HepG2 (cell line): ENCODE data around the gene CTCF. TPM values are rescaled to one million over a fixed set of nuclear protein-coding genes. Genes with fewer than 3 reads are reported as not detected.

ENCODE experiments used
- ATAC-seq: fragments of 200-7000 bp; cut with Tn5 transposase; 3 replicates; pipeline ENCODE4 v1.9.1; 2020; ENCODE audit warnings: mild to moderate bottlenecking, moderate library complexity
- BruUV-seq: library from RNA; stranded (reverse); fragments of 400-500 nt; replicated peaks from 2 replicates; lab custom pipeline; 2021; lab: Mats Ljungman, UMichigan
- CTCF ChIA-PET: fragments of 300-600 bp; formaldehyde crosslinking; extraction: SDS; loops from one replicate; lab custom pipeline; 2021; ENCODE audit warnings: low total read pairs, inconsistent platforms, low intra/inter-chr PET ratio; lab: Yijun Ruan, JAX
- POLR2A ChIA-PET: fragments of 350-600 bp; sonication (Branson Sonifier 250); formaldehyde crosslinking; loops from one replicate; lab custom pipeline; 2020; ENCODE audit warnings: antibody characterized with exemption, inconsistent platforms; lab: Yijun Ruan, JAX
- DNase-seq: peaks from one replicate; pipeline ENCODE4 v3.0.0-alpha.2; 2015; ENCODE audit warnings: low spot score
- FAIRE-seq: peaks from 3 replicates; lab custom pipeline; 2011; peaks lifted over from hg19 to GRCh38; lab: Jason Lieb, UNC
- H2AFZ ChIP-seq: one replicate; pipeline ENCODE4 v1.6.1; 2011; ENCODE audit warnings: low read length, inconsistent platforms
- H3K27ac ChIP-seq: fragments of 300-600 bp; 3 replicates; pipeline ENCODE4 v1.8.0; 2011; ENCODE audit warnings: mixed run types, mild to moderate bottlenecking, mixed read lengths, low read length, inconsistent platforms; ENCODE audit not compliant: insufficient read depth; ENCODE audit errors: extremely low read length
- H3K27me3 ChIP-seq, 2 experiments: fragments of 200-600 bp in 1 of 2; 2 replicates in 1 of 2; 3 replicates in 1 of 2; pipeline versions ENCODE4 v1.6.0 to v1.8.0; 2011; ENCODE audit warnings: low read length in 2 of 2, mild to moderate bottlenecking in 2 of 2, moderate library complexity in 2 of 2, inconsistent platforms in 1 of 2; ENCODE audit not compliant: insufficient read depth in 2 of 2, control insufficient read depth in 1 of 2
- H3K36me3 ChIP-seq, 2 experiments: fragments of 200-600 bp in 1 of 2; replicated peaks in 1 of 2; 2 replicates in 1 of 2; 3 replicates in 1 of 2; pipeline versions ENCODE4 v1.5.1 to v1.8.0; 2011; ENCODE audit warnings: low read length in 2 of 2, inconsistent platforms in 1 of 2; ENCODE audit not compliant: insufficient read depth in 2 of 2, control insufficient read depth in 1 of 2
- H3K4me1 ChIP-seq: 2 replicates; pipeline ENCODE4 v1.5.1; 2012; ENCODE audit warnings: low read length, inconsistent platforms; ENCODE audit not compliant: insufficient read depth
- H3K4me2 ChIP-seq: 2 replicates; pipeline ENCODE4 v1.6.0; 2011; ENCODE audit warnings: low read depth, low read length, inconsistent platforms
- H3K4me3 ChIP-seq, 3 experiments: fragments of 200-600 bp in 1 of 3; sonication (generic), shearing (Covaris generic) in 1 of 3; replicated peaks in 1 of 3; 2 replicates each; pipeline ENCODE4 v1.5.1; 2011 to 2016; ENCODE audit warnings: low read length in 3 of 3, inconsistent platforms in 2 of 3, low read depth in 2 of 3, mild to moderate bottlenecking in 2 of 3, control low read depth in 1 of 3, mixed read lengths in 1 of 3; ENCODE audit not compliant: insufficient read depth in 1 of 3
- H3K79me2 ChIP-seq: one replicate; pipeline ENCODE4 v1.6.1; 2011; ENCODE audit warnings: low read length, inconsistent platforms; ENCODE audit not compliant: insufficient read depth
- H3K9ac ChIP-seq: 2 replicates; pipeline ENCODE4 v1.6.0; 2011; ENCODE audit warnings: mild to moderate bottlenecking, low read depth, low read length, inconsistent platforms; ENCODE audit not compliant: insufficient read depth
- H3K9me3 ChIP-seq: 2 replicates; pipeline ENCODE4 v1.5.1; 2012; ENCODE audit warnings: mild to moderate bottlenecking, low read length
- H4K20me1 ChIP-seq: 2 replicates; pipeline ENCODE4 v1.6.0; 2011; ENCODE audit warnings: inconsistent platforms, mild to moderate bottlenecking, low read length, moderate library complexity; ENCODE audit not compliant: insufficient read depth
- AGO2 ChIP-seq: fragments of 200-400 bp; formaldehyde crosslinking; optimal IDR thresholded peaks from 2 replicates; pipeline ENCODE3; 2017; ENCODE audit warnings: mild to moderate bottlenecking, low read depth, low read length, moderate library complexity
- CREM ChIP-seq, 2 experiments: sonication (generic) in 1 of 2; formaldehyde crosslinking in 1 of 2; IDR thresholded peaks; 2 replicates each; pipeline versions ENCODE4 v1.4.0 to v1.6.1; 2016 to 2020; ENCODE audit warnings: antibody characterized with exemption in 1 of 2, mild to moderate bottlenecking in 1 of 2, missing genetic modification reagents in 1 of 2
- CTCF ChIP-seq: sonication (generic); formaldehyde crosslinking; IDR thresholded peaks from 2 replicates; pipeline ENCODE4 v1.5.0; 2020; ENCODE audit warnings: mild to moderate bottlenecking, missing genetic modification reagents, moderate library complexity
- HNRNPLL ChIP-seq: fragments of 200-400 bp; formaldehyde crosslinking; IDR thresholded peaks from 2 replicates; pipeline ENCODE4 v1.6.1; 2017; ENCODE audit warnings: mild to moderate bottlenecking, low read depth, low read length; ENCODE audit not compliant: poor library complexity, severe bottlenecking
- POLR2G ChIP-seq: fragments of 200-400 bp; formaldehyde crosslinking; IDR thresholded peaks from 2 replicates; pipeline ENCODE4 v1.6.1; 2018; ENCODE audit warnings: mild to moderate bottlenecking, low read depth, low read length, moderate library complexity
- RAD21 ChIP-seq: fragments of 450-650 bp; formaldehyde crosslinking; IDR thresholded peaks from 2 replicates; pipeline ENCODE4 v1.5.0; 2020; ENCODE audit warnings: mild to moderate bottlenecking
- XRCC5 ChIP-seq: fragments of 200-400 bp; formaldehyde crosslinking; optimal IDR thresholded peaks from 2 replicates; pipeline ENCODE3; 2017; ENCODE audit warnings: mild to moderate bottlenecking, low read length
- WGBS: methylation state at CpG from one replicate; pipeline ENCODE4 v1.1.6; 2017; ENCODE audit warnings: low lambda C conversion rate; 5-methylcytosine and 5-hydroxymethylcytosine counted together
- in situ Hi-C: cut with HindIII; loops from 2 replicates; pipeline ENCODE4 v1.10.0; 2017; ENCODE audit warnings: low pct_unique_long_range_greater_than_20kb; ENCODE audit not compliant: extremely low pct_ligation_motif_present
- intact Hi-C: fragments of 100-400 bp; cut with micrococcal nuclease; formaldehyde crosslinking; loops from one replicate; pipeline ENCODE4 v1.10.0; 2022; ENCODE audit not compliant: unreplicated experiment
- polyA plus RNA-seq, 8 experiments: library from polyadenylated mRNA; depleted of rRNA in 3 of 8; stranded (reverse) in 7 of 8; unstranded in 1 of 8; fragments of >200 nt; fragmentation: Illumina TruSeq in 4 of 8; extraction: Trizol in 4 of 8; gene quantifications; 2 replicates each; pipeline versions ENCODE4 v1.2.1 to v1.2.3, GENCODE V29; 2011 to 2016; ENCODE audit warnings: low read depth in 4 of 8, missing spikeins in 1 of 8, mixed read lengths in 1 of 8; ENCODE audit not compliant: insufficient read depth in 1 of 8
- total RNA-seq, 5 experiments: library from RNA; depleted of rRNA; stranded (reverse); fragments of >200 nt; fragmentation: Illumina TruSeq; extraction: Trizol; gene quantifications; 2 replicates each; pipeline ENCODE4 v1.2.3, GENCODE V29; 2016; ENCODE audit warnings: low read depth in 1 of 5

Gene CTCF
- total and polyA plus RNA-seq, 2 of the 13 experiments (the other 11 are each of a cell fraction or from before 2014, with no cell fraction given) = 19.5 to 37.5 TPM

GRCh38 chr16:67544329-67544841 is 17.9 kb upstream of the CTCF start:
- DNase-seq = no peak
- peaks cover 8% of the 10 kb centered on the region; the same call in 1 of the 2 replicates for H3K4me1 ChIP-seq
- TF ChIP-seq POLR2G (peak; percentile 4; the same call in 1 of the 2 replicates), CREM (IDR thresholded peaks at IDR 0.05) (no peak), CREM (CRISPR knock-in tag; IDR thresholded peaks at IDR 0.05) (no peak), CTCF (CRISPR knock-in tag) (peak; percentile 35), RAD21 (0 out of 2 replicates have a peak, but pooled peaks have one; percentile 19), HNRNPLL (peak; percentile 10), XRCC5 (no peak), AGO2 (peak; percentile 83)
- no peak overlapping the region for H3K9ac ChIP-seq
- in situ Hi-C loops (no loop called here), intact Hi-C loops (no loop called here)
- no peaks in the 10 kb centered on the region for H3K27me3 ChIP-seq
- no peak for FAIRE-seq
- H3K27ac ChIP-seq = no peak overlapping the region
- 96% methylated on average over 9 of the region's 13 CpGs for whole genome bisulfite sequencing
- POLR2A ChIA-PET = no interaction called here
- no TSS peak for BruUV-seq
- H3K4me3 ChIP-seq = no peak overlapping the region
- peaks cover 15 to 27% of the 10 kb centered on the region in 2 experiments; a peak in 4 of 5 replicates for H3K36me3 ChIP-seq
- H3K79me2 ChIP-seq = no peaks in the 10 kb centered on the region
- peak; percentile 4; the same call in 2 of the 3 replicates for ATAC-seq
- no peaks in the 10 kb centered on the region for H3K9me3 ChIP-seq
- no peak overlapping the region for H2AFZ ChIP-seq
- H3K4me2 ChIP-seq = no peak overlapping the region
- CTCF ChIA-PET = interaction anchor here (3.5 kb wide), 1 partner anchor 23 kb away, joined by 22 read pairs; no protein-coding TSS in a partner anchor
- no peaks in the 10 kb centered on the region; the same call in 1 of the 2 replicates for H4K20me1 ChIP-seq
